HG02870 (cell line): Measurements from ENCODE around the gene CXCL13.
"Not testable (repeated sequence)": the region's sequence is repeated elsewhere in the genome, so short reads cannot be mapped to it uniquely, and the experiment has no call there.

ENCODE experiments used
- ATAC-seq: cut with Tn5 transposase; IDR thresholded peaks from one replicate; pipeline ENCODE4 v1.9.1; 2021; ENCODE audit warnings: mild to moderate bottlenecking, moderate library complexity; ENCODE audit not compliant: unreplicated experiment

CXCL13 gene

DNA sequence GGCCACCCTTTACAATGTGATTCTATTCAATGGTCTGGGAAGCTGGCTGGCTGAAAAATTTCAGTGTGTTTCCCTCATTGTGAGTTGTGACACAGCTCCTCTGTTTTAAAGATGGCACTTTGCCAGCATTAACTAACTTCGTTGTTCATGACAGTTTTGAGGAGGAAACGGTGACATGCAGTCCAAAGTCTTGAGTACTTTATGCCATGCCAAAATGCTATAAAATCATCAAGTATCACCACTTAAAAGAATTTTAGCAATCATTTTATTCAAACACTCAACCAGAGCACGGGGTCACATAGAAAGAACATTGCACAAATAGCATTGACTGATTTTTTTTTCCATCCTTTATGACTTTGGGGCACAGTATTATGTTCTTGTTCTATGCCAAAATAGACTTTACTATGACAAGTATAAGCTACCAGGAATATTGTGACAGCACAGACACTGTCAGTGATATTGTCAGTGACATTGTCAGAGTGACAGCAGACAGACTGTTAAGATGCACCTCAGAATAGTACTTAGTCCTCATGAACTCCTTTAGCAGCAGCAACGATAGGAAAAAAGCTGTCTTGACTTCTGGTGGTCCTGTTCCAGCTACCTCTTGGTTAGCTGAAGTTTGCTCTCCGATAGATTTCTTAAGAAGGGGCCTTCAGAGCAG lies 46.7 kb downstream of the CXCL13 start:
- ATAC-seq, result no peak

DNA sequence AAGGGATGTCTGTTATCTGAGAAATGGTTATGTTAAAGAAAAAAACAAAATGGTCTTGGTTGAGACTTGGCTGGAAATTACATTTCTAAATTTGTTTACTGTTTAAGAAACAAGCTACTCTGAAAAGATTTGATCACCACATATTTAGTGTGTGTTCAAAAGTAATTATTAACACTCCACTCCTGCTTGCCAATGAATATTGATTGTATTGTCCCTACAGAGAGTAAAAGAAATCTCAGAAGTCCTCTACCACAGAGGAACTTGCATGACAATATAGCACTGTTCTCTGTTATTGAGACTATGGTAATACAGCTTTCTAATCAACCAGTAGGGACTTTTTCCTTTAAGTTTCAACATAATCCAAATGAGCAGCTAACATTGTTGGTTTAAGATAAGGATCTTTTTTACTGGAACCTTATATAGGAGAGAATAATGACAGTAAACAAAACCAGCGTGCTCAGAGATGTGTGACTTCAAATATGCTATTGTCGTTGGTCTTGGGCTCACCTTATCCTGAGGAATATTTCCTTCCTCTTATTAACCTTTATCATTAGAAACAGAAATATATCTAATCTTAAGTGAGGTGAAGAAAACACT lies 47.6 kb downstream of the CXCL13 start:
- no peak for ATAC-seq

DNA sequence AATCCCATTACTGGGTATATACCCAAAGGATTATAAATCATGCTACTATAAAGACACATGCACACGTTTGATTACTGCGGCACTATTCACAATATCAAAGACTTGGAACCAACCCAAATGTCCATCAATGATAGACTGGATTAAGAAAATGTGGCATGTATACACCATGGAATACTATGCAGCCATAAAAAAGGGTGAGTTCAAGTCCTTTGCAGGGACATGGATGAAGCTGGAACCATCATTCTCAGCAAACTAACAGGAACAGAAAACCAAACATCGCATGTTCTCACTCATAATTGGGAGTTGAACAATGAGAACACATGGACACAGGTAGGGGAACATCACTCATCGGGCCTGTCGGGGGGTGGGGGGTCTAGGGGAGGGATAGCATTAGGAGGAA lies 54.7 kb downstream of the CXCL13 start:
- not testable (repeated sequence) for ATAC-seq
